ACHN (cell line): ENCODE measurements around the gene ATOH7.
"Not testable (repeated sequence)": the region's sequence is repeated elsewhere in the genome, so short reads cannot be mapped to it uniquely, and the experiment has no call there.

Experiments used
- DNase-seq: peaks from one replicate; pipeline ENCODE4 v3.0.0-alpha.2; 2015
- in situ Hi-C: cut with HindIII; loops from 2 replicates; pipeline ENCODE4 v1.10.0; 2017; ENCODE audit warnings: low sequenced_read_pairs, low pct_ligation_motif_present, low pct_unique_long_range_greater_than_20kb

The ATOH7 gene

GRCh38 chr10:68195776-68196175 lies 36.1 kb downstream of the ATOH7 start:
- not testable (repeated sequence) for DNase-seq
- in situ Hi-C loops: loop anchor here (25.0 kb wide), 1 partner anchor 133 kb away; no protein-coding TSS in a partner anchor

- in situ Hi-C loops: loop anchor here (25.0 kb wide), 1 partner anchor 132 kb away; no protein-coding TSS in a partner anchor
- no peak for DNase-seq
Observed at GRCh38 chr10:68194290-68194689, 37.6 kb downstream of the ATOH7 start.

GRCh38 chr10:68192113-68192512 lies 39.8 kb downstream of the ATOH7 start:
- no peak for DNase-seq
- in situ Hi-C loops: loop anchor here (25.0 kb wide), 1 partner anchor 130 kb away; no protein-coding TSS in a partner anchor

GRCh38 chr10:68188835-68189234 lies 43.1 kb downstream of the ATOH7 start:
- no peak for DNase-seq
- in situ Hi-C loops: loop anchor here (25.0 kb wide), 1 partner anchor 127 kb away; no protein-coding TSS in a partner anchor

GRCh38 chr10:68185085-68185484 lies 46.8 kb downstream of the ATOH7 start:
- in situ Hi-C loops: loop anchor here (25.0 kb wide), 1 partner anchor 123 kb away; no protein-coding TSS in a partner anchor
- no peak for DNase-seq

- in situ Hi-C loops: loop anchor here (25.0 kb wide), 1 partner anchor 122 kb away; no protein-coding TSS in a partner anchor
- DNase-seq: no peak
Observed at GRCh38 chr10:68184546-68184945, 47.4 kb downstream of the ATOH7 start.
